HL-60/S4 (cell line): Measurements from ENCODE around the gene PARVG.

Experiments used
- in situ Hi-C: fragments of 300-500 bp; cut with MboI; formaldehyde crosslinking; loops from 2 replicates; pipeline ENCODE4 v1.14.3; 2022; ENCODE audit warnings: low sequenced_read_pairs

The PARVG gene

DNA sequence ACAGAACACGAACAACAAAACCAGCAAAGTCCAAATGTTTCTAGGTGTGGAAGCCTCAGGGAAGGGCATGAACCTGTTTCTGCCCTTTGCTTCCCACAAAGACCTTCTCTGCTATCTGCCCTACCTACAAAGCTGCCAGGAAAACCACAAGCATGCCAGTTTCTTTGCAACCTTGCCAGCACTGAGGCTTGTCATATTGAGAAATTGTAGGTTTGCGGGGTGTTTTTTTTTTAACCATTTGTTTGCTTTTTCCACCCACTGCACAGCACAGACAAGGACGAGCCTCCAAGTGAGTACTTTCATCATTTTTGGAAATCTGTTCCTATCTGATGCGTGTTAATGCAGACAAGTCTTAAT, 12.8 kb downstream of the PARVG start:
- in situ Hi-C loops, result no loop called here

DNA sequence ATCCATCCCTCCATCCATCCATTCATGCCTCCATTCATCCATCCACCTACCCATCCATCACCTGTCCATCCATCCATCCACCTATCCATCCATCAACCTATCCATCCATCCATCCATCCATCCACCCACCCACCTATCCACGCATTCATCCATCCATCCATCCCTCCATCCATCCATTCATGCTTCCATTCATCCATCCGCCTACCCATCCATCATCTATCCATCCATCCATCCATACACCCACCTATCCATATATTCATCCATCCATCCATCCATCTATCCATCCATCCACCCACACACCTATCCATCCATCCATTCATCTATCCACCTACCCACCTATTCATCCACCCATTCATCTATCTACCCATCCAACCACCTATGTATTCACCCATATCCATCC, 13.8 kb downstream of the PARVG start:
- in situ Hi-C loops, result no loop called here

DNA sequence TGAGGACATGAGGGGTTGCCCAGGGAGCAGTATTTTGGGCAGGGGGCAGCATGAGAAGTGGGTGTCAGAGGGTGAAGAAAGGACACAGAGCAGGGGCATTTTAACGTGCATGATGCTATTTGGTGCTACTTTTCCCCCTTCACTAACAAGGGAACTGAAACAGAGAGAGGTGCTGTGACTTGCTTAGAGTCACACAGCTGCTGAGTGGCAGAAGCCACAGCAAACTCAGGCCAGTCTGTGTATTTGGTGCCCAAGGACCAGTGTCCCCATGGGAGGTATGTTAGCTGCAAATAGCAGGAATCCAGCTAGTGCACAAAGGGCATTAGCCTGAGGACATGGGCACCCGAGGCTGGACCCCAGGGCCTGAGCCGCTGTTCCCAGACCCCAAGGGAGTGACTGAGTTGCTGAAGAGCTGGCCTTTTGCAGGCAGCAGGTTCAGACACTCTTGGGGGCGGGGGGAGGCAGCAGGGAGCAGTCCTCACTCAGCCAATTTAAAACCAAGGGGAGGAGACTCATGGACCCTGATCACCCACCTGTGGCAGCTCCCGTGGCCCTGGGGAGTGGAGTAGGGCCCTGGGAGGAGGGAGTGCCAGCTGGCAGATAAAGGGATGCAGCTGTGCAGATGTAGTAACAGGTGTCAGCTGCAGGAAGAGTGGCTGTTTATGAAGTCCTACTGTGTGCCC, 14.6 kb downstream of the PARVG start:
- in situ Hi-C loops, result no loop called here

DNA sequence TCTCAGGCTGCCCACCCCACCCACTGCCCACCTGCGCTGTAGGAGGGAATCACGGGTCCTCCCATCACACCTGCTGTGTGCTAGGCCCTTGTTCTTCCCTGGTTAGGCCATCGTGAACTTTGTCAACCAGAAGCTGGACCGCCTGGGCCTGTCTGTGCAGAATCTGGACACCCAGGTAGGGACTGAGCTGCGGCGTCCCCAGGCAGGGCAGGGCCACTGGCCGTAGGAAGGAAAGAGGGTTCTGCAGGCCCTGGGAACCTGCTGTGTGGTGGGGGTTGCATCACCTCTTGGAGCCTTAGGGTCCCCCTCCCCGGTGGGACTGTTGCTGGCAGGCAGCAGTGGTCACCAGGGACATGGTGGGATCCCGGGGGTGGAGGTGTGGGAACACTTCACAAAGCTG, 15.5 kb downstream of the PARVG start:
- in situ Hi-C loops, result no loop called here

DNA sequence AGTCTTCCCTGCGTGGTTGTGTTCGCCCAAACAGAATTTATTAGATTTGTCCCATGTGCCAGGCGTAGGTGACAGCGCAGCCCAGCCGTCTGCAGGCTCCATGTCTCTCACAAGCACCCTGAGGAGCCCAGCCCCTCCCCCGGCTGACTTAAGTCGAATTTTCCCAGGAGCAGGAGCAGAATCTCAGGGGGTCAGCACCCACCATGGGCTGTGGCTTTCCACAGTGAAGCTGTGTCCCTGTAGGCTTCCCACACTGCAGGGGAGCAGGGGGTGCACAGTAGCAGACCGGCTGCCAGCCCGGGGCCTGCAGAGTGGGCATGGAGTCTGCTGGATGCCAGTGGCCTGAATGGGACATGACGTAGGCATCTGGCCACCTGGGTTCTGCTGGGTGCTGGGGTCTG, 16.0 kb downstream of the PARVG start:
- in situ Hi-C loops, result no loop called here

DNA sequence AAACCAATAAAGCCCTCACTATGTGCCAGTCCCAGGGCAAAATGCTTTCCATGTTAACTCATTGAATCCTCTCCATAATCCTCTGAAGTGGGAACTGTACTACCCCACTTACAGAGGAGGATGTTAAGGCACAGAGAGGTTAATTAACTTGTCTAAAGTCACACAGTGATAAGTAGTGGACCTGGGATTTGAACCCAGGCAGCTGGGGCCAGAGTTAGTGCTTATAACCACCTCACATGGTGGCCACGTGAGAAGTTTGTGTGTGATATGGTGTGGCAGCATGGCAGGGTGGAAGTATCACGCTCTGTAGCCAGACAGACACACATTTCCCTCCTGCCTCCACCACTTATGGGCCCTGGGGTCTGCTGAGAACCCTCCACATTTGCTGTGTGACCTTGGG, 16.5 kb downstream of the PARVG start:
- in situ Hi-C loops, result no loop called here

DNA sequence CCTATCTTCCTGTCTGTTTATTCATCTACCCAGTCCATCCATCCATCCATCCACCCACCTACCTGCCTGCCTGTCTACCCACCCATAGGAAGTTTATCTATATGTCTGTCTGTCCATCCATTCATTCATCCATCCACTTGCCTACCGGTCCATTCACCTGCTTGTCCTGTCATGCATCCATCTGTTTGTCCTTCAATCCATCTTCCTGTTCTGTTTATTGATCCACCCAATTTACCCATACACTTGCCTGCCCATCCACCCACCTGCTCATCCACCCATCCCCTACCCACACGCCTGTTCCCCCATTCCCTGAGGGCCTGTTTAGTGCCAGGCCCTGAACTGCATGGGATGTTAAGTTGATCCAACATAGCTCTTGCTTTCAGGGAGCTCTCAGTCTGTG, 18.4 kb downstream of the PARVG start:
- in situ Hi-C loops, result no loop called here

DNA sequence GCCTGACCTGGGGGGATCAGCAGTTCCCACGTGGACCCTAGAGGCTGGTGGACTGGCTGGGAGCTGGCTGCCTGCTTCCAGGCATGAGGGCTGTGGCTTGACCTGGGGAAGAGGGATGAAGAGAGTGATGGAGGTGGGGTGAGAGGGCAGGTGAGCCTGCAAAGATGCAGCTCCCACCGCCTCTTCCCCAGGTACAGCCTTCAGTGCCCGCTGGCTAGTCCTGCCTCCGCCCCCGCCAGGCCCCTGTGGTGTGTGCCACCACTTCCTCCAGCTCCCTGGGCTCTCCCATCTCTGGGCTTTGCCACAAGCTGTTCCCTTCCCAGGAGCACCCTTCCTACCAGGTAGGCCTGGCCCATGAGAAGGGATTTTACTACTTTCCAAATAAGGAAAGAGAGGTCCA, 19.1 kb downstream of the PARVG start:
- in situ Hi-C loops, result no loop called here

DNA sequence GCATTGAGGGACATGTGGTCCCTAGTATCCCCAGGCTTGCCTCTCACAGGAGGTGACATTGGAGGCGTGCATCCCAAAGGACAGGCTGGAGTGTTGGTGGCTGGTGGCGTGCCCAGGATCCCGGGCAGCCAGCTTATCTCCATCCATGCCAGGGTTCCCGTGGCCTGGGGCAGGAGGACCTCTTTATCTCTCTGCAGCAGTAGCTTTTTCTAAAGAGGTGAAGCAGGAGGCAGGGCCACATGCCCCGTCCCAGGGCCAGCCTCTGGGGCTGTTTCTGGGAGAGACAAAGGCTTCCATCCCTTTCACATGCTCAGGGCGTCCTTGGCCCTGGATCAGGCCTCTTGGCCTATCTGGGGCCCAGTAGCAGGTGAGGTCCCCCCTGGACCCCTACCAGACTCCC, 19.7 kb downstream of the PARVG start:
- in situ Hi-C loops, result no loop called here

DNA sequence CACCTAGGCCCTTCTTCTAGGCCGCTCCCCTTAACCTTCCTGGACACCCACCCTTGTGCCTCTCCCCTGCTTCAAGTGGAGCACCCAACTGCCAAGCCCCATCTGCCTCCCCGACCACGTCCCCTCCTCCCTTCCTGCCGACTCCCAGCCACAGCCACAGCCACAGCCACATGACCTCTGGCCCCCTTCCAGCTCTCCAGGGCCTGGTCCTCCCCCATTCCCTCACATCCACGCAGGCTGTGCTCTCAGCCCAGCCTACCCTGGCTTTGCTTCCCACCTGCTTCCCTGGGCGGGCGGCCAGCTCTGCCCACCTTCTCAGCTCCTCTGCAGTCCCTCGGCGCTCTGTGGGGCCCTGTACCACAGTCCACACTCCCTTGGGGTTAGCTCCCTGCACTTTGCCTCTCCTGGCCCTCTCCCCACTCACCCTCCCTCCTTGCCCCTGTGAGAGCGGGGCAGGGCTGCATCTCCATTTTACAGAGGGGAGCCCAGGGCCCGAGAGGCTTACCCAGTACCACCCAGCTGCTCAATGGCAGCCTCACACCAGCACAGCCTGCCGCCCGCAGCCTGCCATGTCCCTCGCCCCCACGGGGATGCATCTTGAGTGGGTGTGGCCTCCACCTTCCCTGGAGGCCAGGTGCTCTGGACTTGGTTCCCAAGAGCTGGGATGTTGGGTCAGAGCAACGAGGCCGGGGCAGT, 20.3 kb downstream of the PARVG start:
- in situ Hi-C loops, result no loop called here

DNA sequence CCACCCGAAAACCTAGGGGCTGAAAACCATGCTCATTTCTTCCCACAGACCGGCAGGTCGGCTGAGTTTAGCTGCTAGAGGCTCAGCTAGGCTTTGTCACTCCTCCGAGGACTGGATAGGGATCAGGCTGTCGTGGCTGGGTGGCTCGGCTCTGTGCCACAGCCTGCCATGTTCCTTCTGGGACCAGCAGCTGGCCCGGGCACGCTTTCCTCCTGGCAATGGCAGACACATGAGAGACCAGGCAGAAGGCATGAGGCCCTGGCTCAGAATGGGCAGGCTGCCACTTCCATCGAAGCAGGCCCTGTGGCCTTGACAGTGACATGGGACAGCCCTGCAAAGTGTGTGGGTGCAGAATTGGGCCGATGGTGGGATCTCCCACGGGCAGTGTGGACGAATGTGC, 20.9 kb downstream of the PARVG start:
- in situ Hi-C loops, result no loop called here

DNA sequence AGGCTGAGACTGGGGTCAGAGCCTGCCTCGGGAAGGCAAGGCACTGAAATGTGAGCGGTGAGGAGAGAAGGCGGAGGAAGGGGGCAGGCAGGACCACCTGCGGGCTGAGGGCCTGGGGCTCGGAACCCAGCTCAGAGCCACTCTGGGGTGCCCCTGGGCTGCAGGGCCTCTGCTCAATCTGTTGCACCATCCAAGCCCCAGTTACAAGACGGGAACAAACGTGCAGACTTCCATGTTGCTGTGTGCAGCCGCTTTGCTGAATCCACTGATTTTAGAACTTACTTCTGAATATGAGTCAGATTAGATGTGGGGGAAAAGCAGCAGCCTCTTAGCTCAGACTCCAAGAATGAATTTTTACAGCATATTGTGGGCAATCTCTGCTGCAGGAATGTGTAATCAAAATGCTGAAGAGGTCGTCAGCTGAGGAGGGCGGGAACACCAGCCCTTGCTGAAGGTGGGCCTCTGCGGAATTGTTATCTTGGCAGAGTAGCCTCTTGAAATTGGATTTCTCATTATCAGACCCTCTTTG, 21.6 kb downstream of the PARVG start:
- in situ Hi-C loops, result no loop called here

DNA sequence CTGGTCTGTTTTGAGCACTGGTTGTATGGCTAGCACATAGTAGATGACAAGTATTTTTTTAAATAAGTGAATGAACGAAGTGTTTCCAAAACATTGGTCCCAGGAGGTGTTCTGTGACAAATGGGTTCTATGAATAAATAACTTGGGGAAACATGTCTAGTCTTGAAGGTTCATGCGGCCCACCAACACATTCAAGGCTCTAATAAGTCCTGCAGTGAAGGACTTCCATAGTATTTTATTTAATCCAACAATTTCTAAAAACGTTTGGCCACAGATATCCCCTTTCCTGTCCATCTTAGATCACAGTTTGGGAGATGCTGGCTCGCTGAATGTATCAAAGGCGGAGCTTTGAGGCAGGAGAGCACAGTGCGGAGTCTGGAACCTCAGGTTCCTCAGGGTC, 22.5 kb downstream of the PARVG start:
- in situ Hi-C loops, result no loop called here

DNA sequence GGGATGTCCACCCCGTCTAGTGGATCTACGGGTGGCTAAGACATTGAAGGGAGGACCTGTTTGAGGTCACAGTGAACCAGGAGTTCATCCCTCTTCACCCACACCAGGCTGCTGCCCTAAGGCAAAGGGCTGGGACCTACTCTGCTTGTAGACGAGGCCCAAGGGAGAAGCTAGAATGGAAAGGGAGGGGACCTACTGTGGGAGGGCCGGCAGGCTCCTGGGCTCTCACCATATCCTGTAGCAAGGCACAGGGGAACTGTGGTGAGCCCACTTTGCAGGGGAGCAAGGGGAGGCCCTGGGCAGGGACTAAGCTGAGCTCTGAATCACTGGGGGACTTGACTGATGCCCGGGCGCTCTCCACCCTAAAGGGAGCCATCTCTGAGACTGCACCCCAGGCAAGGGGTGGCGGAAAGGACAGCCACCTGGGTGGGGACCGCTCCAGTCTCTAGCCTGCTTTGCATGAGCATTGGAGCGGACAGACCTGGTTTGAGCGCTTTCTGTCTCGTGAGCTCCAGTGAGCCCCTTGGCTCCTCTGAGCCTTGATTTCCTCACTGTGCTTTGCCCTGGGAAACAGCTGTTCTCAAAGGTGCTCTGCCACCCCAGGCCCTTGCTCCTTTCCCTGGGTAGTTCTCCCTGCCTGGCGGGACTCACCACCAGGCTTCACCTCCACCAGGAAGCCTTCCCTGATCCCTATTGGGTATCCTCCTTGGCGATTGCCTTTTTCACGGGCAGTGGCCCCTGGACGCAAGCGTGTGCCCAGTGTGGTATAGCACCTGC, 24.2 kb downstream of the PARVG start:
- in situ Hi-C loops, result no loop called here

DNA sequence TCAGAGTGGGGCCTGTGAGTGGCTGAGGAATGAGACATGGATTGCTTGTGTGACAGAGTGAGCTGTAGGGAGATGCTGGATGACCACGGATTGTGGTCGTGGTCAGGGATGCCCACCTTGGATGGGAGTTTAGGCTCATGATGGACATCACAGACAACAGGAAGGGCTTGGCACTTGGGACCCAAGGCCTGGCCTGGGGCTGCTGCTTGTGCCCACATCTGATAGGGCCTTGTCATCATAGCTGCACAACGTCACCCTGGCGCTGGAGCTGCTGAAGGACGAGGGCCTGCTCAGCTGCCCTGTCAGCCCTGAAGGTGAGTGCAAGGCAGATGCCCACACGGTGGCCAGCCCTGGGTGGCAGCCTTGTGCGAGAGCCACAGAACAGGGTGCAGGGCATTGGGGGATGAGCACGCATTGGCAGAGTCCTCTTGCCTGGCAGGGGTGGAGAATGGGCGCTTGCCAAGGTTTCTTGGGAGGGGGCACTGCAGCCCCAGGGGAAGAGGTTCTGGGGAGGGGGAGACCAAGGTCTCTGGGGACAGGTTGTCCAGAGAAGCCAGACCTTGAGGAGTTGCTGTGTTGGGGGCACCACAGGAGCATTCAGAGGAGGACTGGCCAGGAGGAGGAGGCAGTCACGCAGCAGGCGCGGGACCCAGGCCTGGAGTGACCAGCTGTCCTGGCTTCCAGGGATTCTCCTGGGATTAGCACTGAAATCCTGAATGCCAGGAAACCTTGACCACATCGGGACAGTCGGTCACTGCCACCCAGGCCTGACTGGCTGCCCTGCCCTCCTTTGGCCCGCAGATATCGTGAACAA, 25.0 kb downstream of the PARVG start:
- in situ Hi-C loops, result no loop called here

DNA sequence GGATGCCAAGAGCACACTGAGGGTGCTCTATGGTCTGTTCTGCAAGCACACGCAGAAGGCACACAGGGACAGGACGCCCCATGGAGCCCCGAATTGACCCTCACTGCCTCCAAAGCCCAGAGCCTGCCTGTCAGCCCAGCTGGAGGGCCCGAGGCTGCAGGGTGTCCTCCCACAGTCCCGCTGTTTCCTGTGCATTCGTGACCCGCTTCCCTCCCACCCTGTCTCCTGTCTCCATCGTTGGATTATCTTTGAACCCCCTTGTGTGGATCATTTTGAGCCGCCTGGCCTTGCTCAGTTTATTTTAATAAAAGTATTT, 25.6 kb downstream of the PARVG start:
- in situ Hi-C loops, result no loop called here

DNA sequence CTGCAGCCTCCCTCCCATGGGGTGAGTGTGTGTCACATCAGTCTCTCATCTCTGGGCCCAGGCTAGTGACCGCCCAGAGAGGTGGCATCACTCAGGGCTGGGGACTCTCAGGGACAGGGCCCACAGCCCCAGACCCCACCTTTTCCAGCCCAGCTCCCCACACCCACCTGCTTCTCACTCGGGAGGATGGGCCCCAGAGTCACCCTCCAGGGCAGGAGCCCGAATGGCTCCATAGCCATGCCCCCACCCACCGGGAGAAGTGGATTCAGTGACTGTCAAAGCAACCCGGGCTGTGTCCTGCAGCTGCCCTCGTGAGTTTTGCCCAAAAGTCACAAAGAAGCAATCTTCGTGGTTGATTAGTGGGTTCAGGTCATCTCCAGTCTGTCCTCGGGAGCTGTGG, 26.0 kb downstream of the PARVG start:
- in situ Hi-C loops, result no loop called here

DNA sequence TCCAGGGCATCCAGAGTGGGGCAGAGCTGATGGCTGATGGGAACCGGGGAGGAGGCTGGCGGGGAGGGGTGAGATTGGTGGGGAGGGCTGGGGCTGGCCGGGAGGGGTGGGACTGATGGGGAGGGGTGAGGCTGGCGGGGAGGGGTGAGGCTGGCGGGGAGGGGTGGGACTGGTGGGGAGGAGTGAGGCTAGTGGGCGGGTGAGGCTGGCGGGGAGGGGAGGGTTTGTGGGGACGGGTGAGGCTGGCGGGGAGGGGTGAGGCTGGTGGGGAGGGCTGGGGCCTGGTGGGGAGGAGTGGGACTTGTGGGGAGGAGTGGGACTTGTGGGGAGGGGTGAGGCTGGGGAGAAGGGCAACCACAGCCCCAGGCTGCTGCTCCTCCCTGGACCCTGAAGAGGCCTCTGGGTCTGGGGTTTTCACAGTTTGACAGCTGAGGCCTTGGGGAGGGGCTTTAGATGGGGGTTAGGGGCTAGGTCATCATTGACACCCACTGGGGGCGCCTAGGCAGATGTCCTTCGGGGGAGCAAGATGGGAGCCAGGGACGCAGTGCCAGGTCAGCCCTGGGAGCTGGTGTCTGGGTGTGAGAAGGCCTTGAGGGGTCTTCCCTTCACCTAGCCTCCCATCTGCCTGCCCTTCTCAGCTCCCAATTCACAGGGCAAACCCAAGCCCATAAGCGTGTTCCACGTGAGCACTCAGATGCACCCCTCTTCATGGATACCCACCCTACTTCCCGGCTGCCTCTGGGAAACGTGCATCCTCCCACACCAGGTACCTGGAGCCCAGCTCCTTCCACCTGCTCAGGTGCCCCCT, 26.7 kb downstream of the PARVG start:
- in situ Hi-C loops, result no loop called here

DNA sequence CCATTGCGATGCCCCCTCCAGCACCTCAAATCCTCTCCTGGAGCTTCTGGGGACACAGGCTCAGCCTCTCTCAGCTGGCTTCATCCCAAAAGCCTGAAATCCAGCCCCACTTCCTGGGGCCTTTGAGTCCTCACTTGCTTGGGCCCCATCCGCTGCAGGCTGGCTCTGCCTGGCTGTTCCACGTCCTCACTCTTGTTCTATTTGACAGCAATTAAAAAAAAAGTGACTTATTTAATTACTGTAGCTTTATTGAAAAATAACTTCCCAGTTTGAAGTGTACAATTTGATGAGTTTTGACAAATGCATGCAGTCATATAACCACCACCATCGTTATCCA, 27.2 kb downstream of the PARVG start:
- in situ Hi-C loops, result no loop called here

DNA sequence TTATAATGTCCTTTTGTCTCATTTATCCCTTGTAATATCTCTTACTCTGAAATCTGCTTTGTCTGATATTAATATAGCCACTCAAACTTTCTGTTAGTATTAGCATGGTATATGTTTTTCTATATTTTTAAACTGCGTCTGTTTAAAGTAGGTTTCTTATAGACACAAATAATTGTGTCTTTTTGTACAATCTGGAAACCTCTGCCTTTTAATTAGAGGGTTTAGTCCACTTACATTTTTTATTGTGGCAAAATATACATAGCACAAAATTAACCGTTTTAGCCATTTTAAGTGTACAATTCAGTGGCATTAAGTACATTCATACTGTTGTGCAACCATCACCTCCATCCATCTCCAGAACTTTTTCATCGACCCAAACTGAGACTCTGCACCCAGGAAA, 28.6 kb downstream of the PARVG start:
- in situ Hi-C loops, result no loop called here

DNA sequence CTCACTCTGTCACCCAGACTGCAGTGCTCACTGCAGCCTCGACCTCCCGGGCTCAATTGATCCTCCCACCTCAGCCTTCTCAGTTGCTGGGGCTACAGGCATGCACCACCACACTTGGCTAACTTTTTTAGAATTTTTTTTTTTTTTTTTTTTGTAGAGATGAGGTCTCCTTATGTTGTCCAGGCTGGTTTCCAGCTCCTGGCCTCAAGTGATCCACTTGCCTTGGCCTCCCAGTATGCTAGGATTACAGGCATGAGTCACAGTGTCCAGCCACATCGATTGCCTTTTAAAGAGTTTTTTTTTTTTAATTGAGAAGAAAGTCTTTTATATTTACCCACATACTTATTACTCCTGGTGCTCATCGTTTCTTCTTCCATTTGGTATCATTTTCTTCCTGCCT, 30.0 kb downstream of the PARVG start:
- in situ Hi-C loops, result no loop called here
